Cardiac muscle cell (in vitro differentiated cells and primary cell): ENCODE data around the gene OSTN. TPM values are rescaled to one million over a fixed set of nuclear protein-coding genes. Genes with fewer than 3 reads are reported as not detected.

Experiments
- DNase-seq, 2 donors: peaks; one replicate each; pipeline versions ENCODE4 v3.0.0 to v3.0.0-alpha.2; 2010 to 2017; ENCODE audit warnings: low read depth in 1 of 2, low spot score in 1 of 2
- H3K27ac ChIP-seq: fragments of 200-600 bp; sonication (generic); 2 replicates; pipeline ENCODE4 v1.5.1; 2016
- H3K27me3 ChIP-seq: fragments of 200-600 bp; sonication (generic); 2 replicates; pipeline ENCODE4 v1.6.0; 2016; ENCODE audit warnings: control low read depth
- H3K36me3 ChIP-seq: fragments of 200-600 bp; sonication (generic); 2 replicates; pipeline ENCODE4 v1.5.1; 2016; ENCODE audit warnings: control low read depth
- H3K4me1 ChIP-seq: fragments of 200-600 bp; sonication (generic); 2 replicates; pipeline ENCODE4 v1.8.1; 2017; ENCODE audit warnings: low read depth, mild to moderate bottlenecking, mixed run types
- H3K4me3 ChIP-seq: fragments of 200-600 bp; sonication (generic); 2 replicates; pipeline ENCODE4 v1.5.1; 2016; ENCODE audit warnings: mild to moderate bottlenecking
- H3K9me3 ChIP-seq: fragments of 200-600 bp; sonication (generic); 2 replicates; pipeline ENCODE4 v1.5.1; 2017; ENCODE audit warnings: low read depth, mild to moderate bottlenecking, control low read depth
- CTCF ChIP-seq: IDR thresholded peaks from 2 replicates; pipeline ENCODE4 v1.5.1; 2012; ENCODE audit warnings: low read depth, mild to moderate bottlenecking, low read length
- polyA plus RNA-seq: library from polyadenylated mRNA; unstranded; fragments of >200 nt; fragmentation: Nextera tagmentation; extraction: Ambion mirVana; gene quantifications from 2 replicates; pipeline ENCODE4 v1.2.1, GENCODE V29; 2016
- total RNA-seq: library from RNA; depleted of rRNA; stranded (reverse); fragments of >200 nt; gene quantifications from 2 replicates; pipeline ENCODE4 v1.2.3, GENCODE V29; 2016

Gene OSTN
- total and polyA plus RNA-seq, 2 experiments from 2014 or later: 0.06 TPM; not detected in 1

GRCh38 chr3:191254098-191254873, 55.2 kb downstream of the OSTN start:
- H3K4me1 ChIP-seq: peaks cover 7% of the 10 kb centered on the region
- H3K9me3 ChIP-seq: no peaks in the 10 kb centered on the region
- no peaks in the 10 kb centered on the region for H3K36me3 ChIP-seq
- H3K4me3 ChIP-seq: no peak overlapping the region
- peak in 1 of 2 donors; percentile 59 for DNase-seq
- no peaks in the 10 kb centered on the region for H3K27me3 ChIP-seq
- TF ChIP-seq CTCF: no peak
- no peak overlapping the region for H3K27ac ChIP-seq

GRCh38 chr3:191255156-191255555, 56.1 kb downstream of the OSTN start:
- Histone ChIP-seq H3K27me3 (no peaks in the 10 kb centered on the region), H3K27ac (no peak overlapping the region), H3K4me3 (no peak overlapping the region), H3K4me1 (peaks cover 7% of the 10 kb centered on the region), H3K36me3 (no peaks in the 10 kb centered on the region), H3K9me3 (no peaks in the 10 kb centered on the region)
- DNase-seq: no peak
- no peak for TF ChIP-seq CTCF

- Histone ChIP-seq H3K36me3 (no peaks in the 10 kb centered on the region), H3K4me1 (peaks cover 7% of the 10 kb centered on the region), H3K9me3 (no peaks in the 10 kb centered on the region)
Measured at GRCh38 chr3:191256405-191256804, 57.4 kb downstream of the OSTN start.

GRCh38 chr3:191257286-191257685, 58.2 kb downstream of the OSTN start:
- Histone ChIP-seq H3K9me3 (no peaks in the 10 kb centered on the region), H3K27ac (no peak overlapping the region), H3K4me3 (no peak overlapping the region), H3K36me3 (no peaks in the 10 kb centered on the region), H3K27me3 (no peaks in the 10 kb centered on the region), H3K4me1 (peaks cover 7% of the 10 kb centered on the region)
- no peak for DNase-seq
- TF ChIP-seq CTCF: no peak

More at GRCh38 chr3:191256405-191256804, 57.4 kb downstream of the OSTN start:
- H3K4me3 ChIP-seq: no peak overlapping the region
- no peak for DNase-seq
- H3K27me3 ChIP-seq: no peaks in the 10 kb centered on the region
- H3K27ac ChIP-seq: no peak overlapping the region
- no peak for TF ChIP-seq CTCF

- Histone ChIP-seq H3K27ac (no peak overlapping the region), H3K27me3 (no peaks in the 10 kb centered on the region), H3K9me3 (no peaks in the 10 kb centered on the region), H3K4me3 (no peak overlapping the region), H3K36me3 (no peaks in the 10 kb centered on the region), H3K4me1 (peaks cover 7% of the 10 kb centered on the region)
- TF ChIP-seq CTCF: no peak
- no peak for DNase-seq
Measured at GRCh38 chr3:191259486-191259885, 60.4 kb downstream of the OSTN start.
